HG02840 (cell line): Measurements from ENCODE around the gene RRAS2.
"Not testable (repeated sequence)": the region's sequence is repeated elsewhere in the genome, so short reads cannot be mapped to it uniquely, and the experiment has no call there.

Source experiments
- ATAC-seq: cut with Tn5 transposase; IDR thresholded peaks from one replicate; pipeline ENCODE4 v1.9.1; 2021; ENCODE audit warnings: mild to moderate bottlenecking, moderate library complexity, moderate number of reproducible peaks; ENCODE audit not compliant: unreplicated experiment, low FRiP score

Gene RRAS2

GRCh38 chr11:14310679-14311078 lies 48.3 kb downstream of the RRAS2 start:
- ATAC-seq = no peak

- ATAC-seq = no peak
Observed at GRCh38 chr11:14309425-14310192, 49.4 kb downstream of the RRAS2 start.

GRCh38 chr11:14308897-14309387 lies 50.0 kb downstream of the RRAS2 start:
- ATAC-seq = no peak

- no peak for ATAC-seq
Observed at GRCh38 chr11:14308114-14308896, 50.7 kb downstream of the RRAS2 start.

- no peak for ATAC-seq
Observed at GRCh38 chr11:14306481-14306880, 52.5 kb downstream of the RRAS2 start.

GRCh38 chr11:14305649-14306048 lies 53.3 kb downstream of the RRAS2 start:
- no peak for ATAC-seq

- no peak for ATAC-seq
Observed at GRCh38 chr11:14304601-14305000, 54.4 kb downstream of the RRAS2 start.

GRCh38 chr11:14300661-14301304 lies 58.2 kb downstream of the RRAS2 start:
- peak; percentile 69 for ATAC-seq

GRCh38 chr11:14299921-14300320 lies 59.1 kb downstream of the RRAS2 start:
- ATAC-seq = no peak

GRCh38 chr11:14290422-14290821 lies 68.6 kb downstream of the RRAS2 start:
- ATAC-seq = no peak

GRCh38 chr11:14288189-14288935 lies 70.6 kb downstream of the RRAS2 start:
- ATAC-seq = no peak

- not testable (repeated sequence) for ATAC-seq
Observed at GRCh38 chr11:14278869-14279268, 80.1 kb downstream of the RRAS2 start.

GRCh38 chr11:14275076-14275475 lies 83.9 kb downstream of the RRAS2 start:
- no peak for ATAC-seq

- ATAC-seq = no peak
Observed at GRCh38 chr11:14273895-14274294, 85.1 kb downstream of the RRAS2 start.

- no peak for ATAC-seq
Observed at GRCh38 chr11:14270690-14271542, 88.1 kb downstream of the RRAS2 start.

- ATAC-seq = no peak
Observed at GRCh38 chr11:14269692-14270573, 89.0 kb downstream of the RRAS2 start.

GRCh38 chr11:14267861-14268635 lies 90.9 kb downstream of the RRAS2 start:
- no peak for ATAC-seq

- ATAC-seq = no peak
Observed at GRCh38 chr11:14266622-14267021, 92.4 kb downstream of the RRAS2 start.
